Left ventricle myocardium superior (tissue), 1 donor: ENCODE results near the gene GCG. TPM values are rescaled to one million over a fixed set of nuclear protein-coding genes. Genes with fewer than 3 reads are reported as not detected.
A peak's percentile ranks its signal among the peaks of the same experiment; 100 is the strongest.

Experiments
- ATAC-seq: fragments of 200-7000 bp; cut with Tn5 transposase; one replicate; pipeline ENCODE4 v1.9.1; 2020; ENCODE audit warnings: mild to moderate bottlenecking, moderate library complexity
- DNase-seq: peaks from one replicate; pipeline ENCODE4 v3.0.0-alpha.2; 2020
- intact Hi-C: fragments of 100-400 bp; cut with micrococcal nuclease; formaldehyde crosslinking; loops from one replicate; pipeline ENCODE4 v1.11.0; 2022
- total RNA-seq: library from RNA; stranded (reverse); fragmentation: NEBNext Ultra II Directional; extraction: Animal tissue kit (Norgen Biotek cat#: 25700); gene quantifications from one replicate; pipeline ENCODE4 v1.2.1, GENCODE V29; 2021
- donor health status: DM: no; HTN: yes; CAD: no; lungs with severe emphysema.

Gene GCG
- total RNA-seq, 1 donor from 2014 or later = not detected

GRCh38 chr2:162111958-162112850, 39.8 kb downstream of the GCG start:
- DNase-seq = no peak
- intact Hi-C loops = no loop called here

GRCh38 chr2:162107361-162107901, 44.6 kb downstream of the GCG start:
- no peak for DNase-seq
- ATAC-seq = peak; percentile 57

More at GRCh38 chr2:162111958-162112850, 39.8 kb downstream of the GCG start:
- ATAC-seq = no peak

GRCh38 chr2:162106746-162107145, 45.3 kb downstream of the GCG start:
- intact Hi-C loops = no loop called here
- DNase-seq = no peak
- ATAC-seq = peak; percentile 67

More at GRCh38 chr2:162107361-162107901, 44.6 kb downstream of the GCG start:
- intact Hi-C loops = no loop called here

GRCh38 chr2:162106146-162106551, 45.9 kb downstream of the GCG start:
- DNase-seq (no peak), ATAC-seq (peak; percentile 52)
- intact Hi-C loops = no loop called here

- intact Hi-C loops = no loop called here
- DNase-seq (no peak), ATAC-seq (no peak)
Measured at GRCh38 chr2:162103443-162104009, 48.5 kb downstream of the GCG start.

- intact Hi-C loops = no loop called here
- DNase-seq (no peak), ATAC-seq (peak; percentile 31)
Measured at GRCh38 chr2:162100579-162100978, 51.5 kb downstream of the GCG start.

- DNase-seq (no peak), ATAC-seq (no peak)
- intact Hi-C loops = no loop called here
Measured at GRCh38 chr2:162099836-162100235, 52.2 kb downstream of the GCG start.

Other genes starting within 250 kb of the GCG start
- gene DPP4, start 78.0 kb downstream of the GCG start, total RNA-seq = 6.7 TPM
- 1.3 TPM for gene FAP, start 91.2 kb upstream of the GCG start, total RNA-seq
- 5.9 TPM for gene IFIH1, start 166.4 kb upstream of the GCG start, total RNA-seq
- gene GCA, start 191.9 kb upstream of the GCG start, total RNA-seq = 9.5 TPM